Ovary (tissue), 9 donors: ENCODE results near the gene VBP1. TPM values are rescaled to one million over a fixed set of nuclear protein-coding genes. Genes with fewer than 3 reads are reported as not detected.
A peak's percentile ranks its signal among the peaks of the same experiment; 100 is the strongest.
"Not testable (repeated sequence)": the region's sequence is repeated elsewhere in the genome, so short reads cannot be mapped to it uniquely, and the experiment has no call there.

Source experiments
- DNase-seq, 5 donors: peaks; one replicate each; pipeline ENCODE4 v3.0.0-alpha.2; 2019 to 2020
- H3K27ac ChIP-seq, 2 donors: fragments of 200-600 bp; one replicate each; pipeline versions ENCODE4 v1.5.1 to v1.8.0; 2019 to 2022
- H3K27me3 ChIP-seq: fragments of 200-600 bp; one replicate; pipeline ENCODE4 v1.8.0; 2022
- H3K36me3 ChIP-seq: fragments of 200-600 bp; sonication (generic); one replicate; pipeline ENCODE4 v1.5.1; 2019
- H3K4me1 ChIP-seq: one replicate; pipeline ENCODE4 v1.8.1; 2013; ENCODE audit warnings: mild to moderate bottlenecking, moderate library complexity; ENCODE audit not compliant: insufficient read depth
- H3K4me3 ChIP-seq: fragments of 200-600 bp; sonication (generic); one replicate; pipeline ENCODE4 v1.5.1; 2017
- H3K9me3 ChIP-seq, 2 donors: fragments of 200-600 bp in 1 of 2; sonication (generic) in 1 of 2; one replicate each; pipeline versions ENCODE4 v1.5.1 to v1.8.1; 2013 to 2019; ENCODE audit warnings: mild to moderate bottlenecking in 1 of 2, moderate library complexity in 1 of 2
- CTCF ChIP-seq, 3 donors: fragments of 450-650 bp in 2 of 3; fragments of 200-600 bp in 1 of 3; IDR thresholded peaks; one replicate each; pipeline versions ENCODE4 v1.5.1 to v1.8.0; 2016 to 2022; ENCODE audit warnings: antibody characterized with exemption in 3 of 3, mild to moderate bottlenecking in 1 of 3
- EP300 ChIP-seq: sonication (generic); formaldehyde crosslinking; IDR thresholded peaks from one replicate; pipeline ENCODE4 v1.6.1; 2017; ENCODE audit warnings: antibody characterized with exemption
- POLR2A ChIP-seq: fragments of 450-650 bp; IDR thresholded peaks from one replicate; pipeline ENCODE4 v1.6.1; 2017; ENCODE audit warnings: antibody characterized with exemption, mild to moderate bottlenecking, moderate library complexity
- WGBS, 3 donors: extraction: QIAGEN DNeasy Blood & Tissue Kit in 1 of 3; methylation state at CpG; one replicate each; pipeline versions ENCODE4 v1.1.5 to v1.1.7; 2013 to 2017; 5-methylcytosine and 5-hydroxymethylcytosine counted together
- intact Hi-C, 4 donors: fragments of 100-400 bp; cut with DNase I; formaldehyde crosslinking; loops; one replicate each; pipeline versions ENCODE4 v1.11.0 to v1.15.1; 2022 to 2023
- polyA plus RNA-seq, 2 donors: library from polyadenylated mRNA; stranded (reverse); fragments of 200-250 nt in 1 of 2; fragments of 350-450 nt in 1 of 2; fragmentation: Illumina TruSeq in 1 of 2; extraction: RNeasy Lipid Tissue Mini Kit (QIAGEN cat#74804) in 1 of 2; gene quantifications; one replicate each; pipeline ENCODE4 v1.2.3, GENCODE V29; 2013 to 2014
- total RNA-seq, 7 donors: library from RNA; depleted of rRNA in 2 of 7; stranded (reverse); fragments of >200 nt in 2 of 7; fragmentation: NEBNext Ultra II Directional in 3 of 7; extraction: Animal tissue kit (Norgen Biotek cat#: 25700) in 3 of 7; gene quantifications; one replicate each; pipeline versions ENCODE4 v1.1.0 to v1.2.4, GENCODE V29; 2016 to 2023
- donor health status: DM: no; HTN: no; CAD: no; lungs with moderate emphysema.
- donor health status: DM: no; HTN: no; CAD: no.
- donor health status: Bipolar disorder and iron deficiency.
- donor health status: DM: yes; HTN: yes; CAD: no.
- donor health status: DM: no; HTN: no; CAD: no.
- donor health status: DM: yes; HTN: yes; CAD: no.

VBP1 gene
- total and polyA plus RNA-seq, 9 donors: 27.1 to 46.0 (median 34.3) TPM

GRCh38 chrX:155251391-155251790, 35.1 kb downstream of the VBP1 start:
- Histone ChIP-seq H3K9me3 (no peaks in the 10 kb centered on the region), H3K4me3 (no peak overlapping the region), H3K36me3 (no peaks in the 10 kb centered on the region), H3K27ac (no peak overlapping the region), H3K4me1 (no peaks in the 10 kb centered on the region), H3K27me3 (no peaks in the 10 kb centered on the region)
- intact Hi-C loops: no loop called here
- 39 to 50% (median 39%) methylated on average over 1 of the region's 1 CpG for WGBS, 3 donors
- TF ChIP-seq EP300 (no peak), CTCF (IDR thresholded peaks at IDR 0.05) (no peak), POLR2A (no peak)
- DNase-seq: no peak

- no peaks in the 10 kb centered on the region for H3K9me3 ChIP-seq
- H3K27ac ChIP-seq: no peak overlapping the region
- no peak overlapping the region for H3K4me3 ChIP-seq
- no peaks in the 10 kb centered on the region for H3K27me3 ChIP-seq
- WGBS, 3 donors: 37 to 49% (median 38%) methylated on average over 3 of the region's 3 CpGs
- no peaks in the 10 kb centered on the region for H3K4me1 ChIP-seq
- intact Hi-C loops: no loop called here
- no peak for TF ChIP-seq EP300
- TF ChIP-seq POLR2A: no peak
- no peak for DNase-seq
- H3K36me3 ChIP-seq: no peaks in the 10 kb centered on the region
Observed at GRCh38 chrX:155259752-155260151, 43.5 kb downstream of the VBP1 start.

- Histone ChIP-seq H3K4me1 (no peaks in the 10 kb centered on the region), H3K9me3 (no peaks in the 10 kb centered on the region), H3K4me3 (no peak overlapping the region), H3K36me3 (no peaks in the 10 kb centered on the region), H3K27ac (no peak overlapping the region), H3K27me3 (no peaks in the 10 kb centered on the region)
- 42 to 49% (median 46%) methylated on average over 5 of the region's 5 CpGs for WGBS, 3 donors
- no peak for TF ChIP-seq POLR2A
- no peak for TF ChIP-seq CTCF (IDR thresholded peaks at IDR 0.05)
- TF ChIP-seq EP300: no peak
- intact Hi-C loops: no loop called here
- DNase-seq: no peak
Observed at GRCh38 chrX:155262970-155263754, 46.9 kb downstream of the VBP1 start.

GRCh38 chrX:155263854-155264628, 47.8 kb downstream of the VBP1 start, which contains the start of gene RAB39B:
TSS of gene RAB39B (minus strand) at chrX:155264491. CDS start at chrX:155264288, 203 bp downstream.
- Histone ChIP-seq H3K27ac (no peak within 1 kb of the TSS), H3K9me3 (no peaks in the 10 kb centered on the region), H3K27me3 (no peaks in the 10 kb centered on the region), H3K4me1 (no peaks in the 10 kb centered on the region), H3K36me3 (no peaks in the 10 kb centered on the region), H3K4me3 (no peak within 1 kb of the TSS)
- WGBS, 3 donors: 25 to 35% (median 29%) methylated on average over 56 to 58 of the region's 58 CpGs
- TF ChIP-seq CTCF (IDR thresholded peaks at IDR 0.05) (no peak), EP300 (no peak), POLR2A (no peak)
- intact Hi-C loops: no loop called here
- peak; percentile 13 to 57 (median 33) for DNase-seq

- Histone ChIP-seq H3K4me1 (no peaks in the 10 kb centered on the region), H3K27me3 (no peaks in the 10 kb centered on the region), H3K4me3 (no peak overlapping the region), H3K36me3 (no peaks in the 10 kb centered on the region), H3K27ac (no peak overlapping the region), H3K9me3 (no peaks in the 10 kb centered on the region)
- DNase-seq: no peak
- no peak for TF ChIP-seq EP300
- no peak for TF ChIP-seq CTCF (IDR thresholded peaks at IDR 0.05)
- TF ChIP-seq POLR2A: no peak
- intact Hi-C loops: no loop called here
- 71 to 89% (median 75%) methylated on average over 1 of the region's 1 CpG for WGBS, 3 donors
Observed at GRCh38 chrX:155266439-155266838, 50.2 kb downstream of the VBP1 start.

GRCh38 chrX:155267995-155268394, 51.7 kb downstream of the VBP1 start:
- DNase-seq, intact Hi-C loops, H3K27me3 ChIP-seq, H3K27ac ChIP-seq, H3K36me3 ChIP-seq, H3K4me1 ChIP-seq, H3K9me3 ChIP-seq, H3K4me3 ChIP-seq: not testable (repeated sequence)
- whole genome bisulfite sequencing, 3 donors: 55 to 77% (median 69%) methylated on average over 1 of the region's 1 CpG
